CD4-positive, alpha-beta T cell treated with Interleukin-15 for 4 hours (primary cell): ENCODE data around the gene FGF2.

ENCODE experiments used
- DNase-seq: peaks from one replicate; pipeline ENCODE4 v3.0.0-alpha.2; 2020; ENCODE audit warnings: low spot score

FGF2 gene

DNA sequence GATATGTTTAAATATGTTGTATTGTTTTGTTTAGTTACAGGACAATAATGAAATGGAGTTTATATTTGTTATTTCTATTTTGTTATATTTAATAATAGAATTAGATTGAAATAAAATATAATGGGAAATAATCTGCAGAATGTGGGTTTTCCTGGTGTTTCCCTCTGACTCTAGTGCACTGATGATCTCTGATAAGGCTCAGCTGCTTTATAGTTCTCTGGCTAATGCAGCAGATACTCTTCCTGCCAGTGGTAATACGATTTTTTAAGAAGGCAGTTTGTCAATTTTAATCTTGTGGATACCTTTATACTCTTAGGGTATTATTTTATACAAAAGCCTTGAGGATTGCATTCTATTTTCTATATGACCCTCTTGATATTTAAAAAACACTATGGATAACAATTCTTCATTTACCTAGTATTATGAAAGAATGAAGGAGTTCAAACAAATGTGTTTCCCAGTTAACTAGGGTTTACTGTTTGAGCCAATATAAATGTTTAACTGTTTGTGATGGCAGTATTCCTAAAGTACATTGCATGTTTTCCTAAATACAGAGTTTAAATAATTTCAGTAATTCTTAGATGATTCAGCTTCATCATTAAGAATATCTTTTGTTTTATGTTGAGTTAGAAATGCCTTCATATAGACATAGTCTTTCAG is 68.8 kb downstream of the FGF2 start:
- DNase-seq = no peak

DNA sequence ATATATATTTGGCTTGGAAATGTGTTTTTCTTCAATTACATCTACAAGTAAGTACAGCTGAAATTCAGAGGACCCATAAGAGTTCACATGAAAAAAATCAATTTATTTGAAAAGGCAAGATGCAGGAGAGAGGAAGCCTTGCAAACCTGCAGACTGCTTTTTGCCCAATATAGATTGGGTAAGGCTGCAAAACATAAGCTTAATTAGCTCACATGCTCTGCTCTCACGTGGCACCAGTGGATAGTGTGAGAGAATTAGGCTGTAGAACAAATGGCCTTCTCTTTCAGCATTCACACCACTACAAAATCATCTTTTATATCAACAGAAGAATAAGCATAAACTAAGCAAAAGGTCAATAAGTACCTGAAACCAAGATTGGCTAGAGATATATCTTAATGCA is 69.6 kb downstream of the FGF2 start:
- DNase-seq = no peak

DNA sequence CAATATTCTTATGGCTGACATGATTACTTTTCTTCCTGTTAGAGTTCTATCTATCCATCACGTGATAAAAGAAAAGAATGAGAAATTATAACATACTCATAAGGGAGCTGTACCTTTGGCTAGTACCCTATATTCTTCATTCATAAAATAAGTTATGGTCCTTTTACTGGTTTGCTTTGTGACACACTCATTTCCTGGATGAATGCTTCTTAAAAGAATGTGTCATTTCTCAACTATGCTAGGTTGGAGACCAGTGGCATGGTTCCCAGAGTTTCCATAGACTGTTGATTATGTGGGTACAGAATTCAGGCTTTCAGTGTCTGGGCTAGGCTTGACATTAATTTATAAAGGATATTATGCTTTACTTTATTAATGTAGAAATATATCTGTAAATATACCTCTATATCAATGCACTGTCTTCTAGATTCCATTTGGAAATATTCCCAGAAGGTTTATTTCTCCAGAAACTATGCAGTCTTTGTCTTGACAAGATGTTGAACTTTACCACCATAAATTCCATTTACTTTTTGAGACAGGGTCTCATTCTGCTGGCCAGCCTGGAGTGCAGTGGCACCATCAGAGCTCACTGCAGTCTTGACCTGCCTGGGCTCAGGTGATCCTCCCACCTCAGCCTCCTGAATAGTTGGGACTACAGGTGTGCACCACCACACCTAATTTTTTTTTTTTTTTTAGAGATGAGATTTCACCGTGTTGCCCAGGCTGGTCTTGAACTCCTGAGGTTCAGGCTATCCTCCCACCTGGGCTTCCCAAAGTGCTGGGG is 71.9 kb downstream of the FGF2 start:
- no peak for DNase-seq

DNA sequence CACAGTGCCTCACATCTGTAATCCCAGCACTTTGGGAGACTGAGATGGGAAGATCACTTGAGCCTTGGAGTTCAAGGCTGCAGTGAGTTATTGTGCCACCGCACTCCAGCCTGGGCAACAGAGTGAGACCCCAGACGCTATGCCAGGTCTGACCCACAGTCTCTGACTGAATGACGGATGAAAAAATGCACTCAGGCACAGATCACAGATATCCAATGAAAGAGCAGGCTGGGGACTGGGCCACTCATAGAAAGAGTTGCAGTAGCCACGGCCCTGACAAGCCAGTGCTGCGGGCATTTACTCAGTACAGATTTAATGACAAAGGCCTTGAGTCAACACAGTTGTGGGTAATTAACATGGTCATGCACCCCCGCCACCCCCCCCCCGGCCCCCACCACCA is 73.1 kb downstream of the FGF2 start:
- no peak for DNase-seq

DNA sequence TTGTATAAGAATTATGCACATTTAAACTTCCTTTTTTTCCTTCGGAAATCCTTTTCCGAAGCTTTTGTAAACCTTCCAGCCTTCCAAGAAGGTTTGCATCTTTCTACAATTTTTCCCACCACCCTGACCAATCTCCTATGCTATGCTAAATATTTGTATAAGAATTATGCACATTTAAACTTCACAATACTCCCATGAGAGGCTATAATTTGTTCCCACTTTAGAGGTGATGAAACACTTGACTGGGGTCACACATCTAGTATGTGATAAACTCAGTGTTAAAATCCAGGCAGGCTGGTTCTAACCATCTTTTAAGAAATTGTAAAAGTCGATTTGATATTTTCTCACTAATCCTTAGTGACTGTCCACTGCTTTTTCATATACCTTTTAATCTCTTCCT is 73.7 kb downstream of the FGF2 start:
- DNase-seq = no peak

DNA sequence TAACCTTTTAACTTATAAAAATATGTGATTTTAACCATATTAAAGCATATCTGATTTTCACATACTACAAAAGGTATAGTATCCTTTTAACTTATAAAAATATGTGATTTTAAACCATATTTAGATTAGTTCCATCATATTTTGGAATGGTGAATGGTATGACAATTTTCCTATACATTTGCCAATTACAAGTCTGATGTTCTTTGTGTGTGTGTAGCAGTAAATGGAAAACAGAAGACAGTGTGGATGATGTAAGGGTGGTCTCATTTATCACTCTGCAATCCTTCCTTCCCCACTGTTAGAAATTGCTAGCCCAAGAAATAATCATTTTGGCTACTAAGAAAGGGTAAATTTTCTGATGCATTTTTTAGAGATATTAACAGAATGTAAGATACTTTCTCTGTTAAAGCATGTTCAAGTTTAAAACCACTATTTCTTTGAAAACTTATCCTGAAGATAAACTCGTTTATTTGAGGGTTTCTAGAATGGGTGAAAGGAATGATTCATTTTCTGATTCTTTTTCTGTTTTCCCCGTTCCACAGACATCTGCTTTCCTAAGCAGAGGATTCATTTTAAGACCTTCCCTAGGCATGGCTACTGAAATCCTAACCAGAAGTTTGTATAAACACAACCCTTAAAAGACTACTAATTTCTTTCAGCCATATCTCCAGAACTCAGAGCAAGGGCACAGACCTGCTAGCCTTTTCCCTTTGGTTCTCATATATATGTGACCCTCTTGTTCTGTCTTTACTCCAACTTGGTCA is 74.8 kb downstream of the FGF2 start:
- DNase-seq = no peak

DNA sequence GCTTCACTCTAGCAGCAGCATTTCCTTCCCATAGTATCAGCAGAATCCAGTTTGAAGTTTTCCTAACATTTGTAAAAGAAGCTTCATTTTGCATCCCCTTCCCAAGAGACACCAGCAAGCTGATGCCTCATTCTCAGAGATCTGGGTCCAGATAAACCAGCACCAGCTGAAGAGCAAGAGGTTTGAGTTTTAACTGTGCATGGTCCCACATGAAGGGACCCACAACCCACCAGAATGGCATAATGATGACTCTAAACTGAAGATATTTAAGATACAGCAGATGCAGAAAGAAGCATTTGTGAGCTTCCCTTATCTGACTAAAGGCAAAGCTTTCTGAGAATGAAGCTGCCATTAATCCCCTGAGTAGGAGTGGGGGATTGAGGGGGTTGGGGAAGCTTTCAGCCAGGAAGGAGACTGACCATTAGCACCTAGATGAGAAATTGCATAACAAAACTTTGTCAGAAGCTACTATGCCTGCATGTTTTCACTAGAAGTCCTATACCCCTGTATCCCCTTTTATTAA is 77.2 kb downstream of the FGF2 start:
- DNase-seq = no peak

DNA sequence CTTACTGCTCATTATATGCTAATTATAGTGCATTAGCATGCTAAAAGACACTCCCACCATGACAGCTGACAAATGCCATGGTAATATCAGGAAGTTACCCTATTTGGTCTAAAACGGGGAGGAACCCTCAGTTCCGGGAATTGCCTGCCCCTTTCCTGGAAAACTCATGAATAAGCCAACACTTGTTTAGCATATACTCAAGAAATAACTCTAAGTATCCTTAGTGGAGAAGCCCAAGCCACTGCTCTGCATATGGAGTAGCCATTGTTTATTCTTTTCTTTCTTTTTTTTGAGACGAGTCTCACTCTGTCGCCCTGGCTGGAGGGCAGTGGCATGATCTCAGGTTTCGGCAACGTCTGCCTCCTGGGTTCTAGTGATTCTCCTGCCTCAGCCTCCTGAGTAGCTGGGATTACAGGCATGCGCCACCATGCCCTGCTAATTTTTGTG is 80.3 kb downstream of the FGF2 start:
- no peak for DNase-seq

DNA sequence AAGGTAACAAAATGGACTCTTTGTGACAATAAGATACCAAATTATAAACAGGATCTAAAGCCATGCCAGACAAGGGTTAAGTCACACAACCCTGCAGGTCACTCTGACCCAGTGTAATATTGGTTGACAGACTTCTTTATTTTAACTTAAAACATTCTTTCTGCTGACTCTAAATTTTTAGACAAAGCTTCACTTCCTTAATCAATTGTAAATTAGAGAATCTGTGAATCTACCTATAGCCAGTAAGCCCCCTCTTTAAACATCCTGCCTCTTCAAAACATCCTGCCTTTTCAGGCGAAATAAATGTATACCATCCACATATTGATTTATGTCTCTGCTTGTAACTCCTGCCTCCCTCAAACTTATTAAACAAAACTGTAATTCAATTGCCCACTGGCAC is 81.6 kb downstream of the FGF2 start:
- DNase-seq = no peak

DNA sequence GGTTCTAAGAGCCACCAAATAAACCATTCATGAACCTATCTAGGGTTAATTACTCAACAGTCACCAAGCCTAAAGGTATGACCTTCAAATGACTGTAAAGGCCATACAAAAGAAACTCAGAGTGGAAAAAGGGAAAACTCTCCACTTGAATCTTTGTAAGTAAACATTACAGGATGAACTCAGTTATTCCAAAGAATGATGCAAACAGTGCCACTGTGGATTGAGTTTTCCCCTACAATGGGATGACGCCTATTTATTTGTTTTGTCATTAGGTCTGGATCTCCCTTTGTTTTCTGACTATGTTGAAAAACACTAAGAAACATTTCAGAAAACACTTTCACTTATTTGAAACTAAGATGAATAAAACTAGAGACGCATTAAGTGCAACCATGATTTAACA is 83.1 kb downstream of the FGF2 start:
- no peak for DNase-seq

DNA sequence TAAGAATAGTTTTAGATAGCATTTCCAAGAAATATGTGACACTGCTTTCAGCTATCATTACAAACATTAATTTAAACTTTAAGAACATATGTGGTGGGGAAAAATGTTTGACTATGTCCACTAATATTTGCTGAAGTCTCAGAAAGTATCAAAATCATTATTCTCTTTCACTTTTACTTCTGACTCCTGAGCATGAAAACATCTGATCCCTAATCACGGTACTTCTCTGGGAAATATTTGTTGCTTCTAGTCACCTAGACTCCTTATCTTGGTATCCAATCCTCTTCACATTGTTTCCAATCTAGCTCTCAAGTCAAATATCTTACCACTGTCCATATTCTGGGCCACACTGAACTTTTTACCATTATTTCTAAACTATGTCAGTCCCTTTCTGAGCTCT is 85.0 kb downstream of the FGF2 start:
- DNase-seq = no peak

DNA sequence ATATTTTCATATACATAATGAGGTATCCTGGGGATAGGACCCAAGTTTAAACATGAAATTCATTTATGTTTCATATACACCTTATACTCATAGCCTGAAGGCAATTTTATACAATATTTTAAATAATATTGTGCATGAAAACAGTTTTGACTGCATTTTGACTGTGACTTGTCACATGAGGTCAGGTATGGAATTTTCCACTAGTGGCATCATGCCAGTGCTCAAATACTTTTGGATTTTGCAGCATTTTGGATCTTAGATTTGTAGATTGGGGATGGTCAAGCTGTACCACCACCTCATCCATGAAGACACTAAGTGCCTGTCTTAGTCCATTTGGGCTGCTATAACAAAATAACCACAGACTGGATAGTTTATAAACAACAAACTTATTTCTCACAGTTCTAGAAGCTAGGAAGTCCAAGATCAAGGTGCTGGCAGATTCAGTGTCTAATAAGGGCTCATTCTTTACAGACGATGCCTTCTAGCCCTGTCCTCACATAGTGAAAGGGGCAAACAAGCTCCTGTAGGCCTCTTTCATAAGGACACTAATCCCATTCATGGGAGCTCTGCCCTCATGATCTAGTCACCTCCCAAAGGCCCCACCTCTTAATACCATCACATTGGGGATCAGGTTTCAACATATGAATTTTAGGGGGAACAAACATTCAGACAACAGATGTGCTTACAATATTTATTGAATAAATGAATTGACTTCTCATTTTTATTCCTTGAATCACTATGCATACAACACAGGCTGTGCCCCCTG is 86.4 kb downstream of the FGF2 start:
- DNase-seq = no peak

DNA sequence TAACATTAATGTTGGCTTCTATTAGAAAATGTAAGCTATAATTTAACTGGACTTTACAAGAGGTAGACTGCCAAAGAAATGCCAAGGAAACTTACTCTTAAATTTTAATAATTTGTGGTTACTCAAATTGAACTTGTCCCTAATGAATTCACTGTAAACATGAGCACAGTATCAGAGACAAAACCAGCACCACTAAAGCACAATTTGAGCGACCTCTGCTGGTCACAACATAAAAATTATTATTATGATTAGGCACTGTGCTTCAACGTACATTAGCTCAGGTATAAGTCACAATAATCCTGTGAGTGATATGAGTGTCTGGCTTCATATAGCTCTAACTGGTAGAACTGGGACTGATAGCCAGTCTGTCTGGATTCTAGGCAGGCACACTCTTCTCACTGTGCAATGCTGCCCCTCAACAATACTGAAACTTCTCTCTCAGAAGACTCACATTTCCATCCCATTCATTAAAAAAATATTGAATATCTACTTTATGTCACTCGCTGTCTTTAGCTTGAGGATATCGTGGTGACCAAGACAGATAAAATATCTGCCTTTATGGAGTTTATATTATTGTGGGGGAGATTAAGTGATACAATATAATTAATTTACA is 87.8 kb downstream of the FGF2 start:
- DNase-seq = peak; percentile 63

DNA sequence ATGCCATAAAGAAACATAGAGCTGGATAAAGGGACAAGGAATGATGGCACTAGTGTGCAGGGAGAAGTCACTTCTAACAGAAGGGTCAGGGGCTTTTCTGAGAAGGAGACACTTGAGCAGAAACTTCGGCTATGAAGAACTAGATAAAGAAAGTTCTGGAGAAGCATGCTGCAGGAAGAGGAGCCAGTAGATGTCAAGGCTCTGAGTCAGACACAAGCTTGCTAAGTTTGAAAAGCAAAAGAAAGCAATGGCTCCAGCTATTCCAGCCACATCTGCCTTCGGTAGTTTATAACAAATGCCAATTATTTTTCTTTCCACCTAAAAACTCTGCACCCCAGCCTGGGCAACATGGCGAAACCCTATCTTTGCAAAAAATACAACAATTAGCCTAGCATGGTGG is 88.3 kb downstream of the FGF2 start:
- no peak for DNase-seq

DNA sequence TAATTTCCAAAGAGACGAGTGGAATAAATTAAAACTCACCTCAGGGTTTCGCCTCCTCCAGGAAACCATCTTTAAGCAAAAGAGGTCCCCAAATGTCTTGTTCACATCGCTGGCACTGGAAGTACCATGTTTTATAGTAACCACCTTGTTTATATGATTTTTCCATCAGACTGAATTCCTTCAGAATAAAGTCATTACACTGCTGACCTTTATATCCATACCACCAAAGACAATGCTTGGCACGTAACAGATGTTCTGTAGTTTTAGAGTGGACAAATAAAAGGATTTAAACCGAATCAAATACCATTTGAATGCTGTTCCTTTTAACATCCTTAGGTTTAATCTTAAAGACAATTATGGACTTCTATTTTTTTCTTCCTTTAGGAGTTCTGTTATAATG is 91.1 kb downstream of the FGF2 start:
- no peak for DNase-seq

DNA sequence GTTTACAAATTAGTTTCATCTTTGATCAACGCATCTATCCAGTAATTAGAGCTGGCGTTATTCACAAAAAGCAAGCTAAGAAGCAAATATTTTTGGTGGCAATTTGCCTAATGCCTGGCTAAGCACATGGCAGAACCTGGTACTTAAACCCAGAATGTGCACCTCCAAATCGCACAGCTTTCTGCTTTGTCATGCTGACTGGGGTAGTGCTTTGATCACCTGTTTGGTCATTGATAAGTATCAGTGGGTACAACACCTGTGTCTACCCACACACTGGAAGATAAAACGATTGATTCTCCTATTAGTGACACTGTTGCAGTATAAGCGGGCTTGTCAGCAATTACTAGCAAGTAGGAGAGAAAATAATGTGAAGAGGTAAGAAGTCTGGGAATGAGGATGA is 93.8 kb downstream of the FGF2 start:
- DNase-seq = no peak

DNA sequence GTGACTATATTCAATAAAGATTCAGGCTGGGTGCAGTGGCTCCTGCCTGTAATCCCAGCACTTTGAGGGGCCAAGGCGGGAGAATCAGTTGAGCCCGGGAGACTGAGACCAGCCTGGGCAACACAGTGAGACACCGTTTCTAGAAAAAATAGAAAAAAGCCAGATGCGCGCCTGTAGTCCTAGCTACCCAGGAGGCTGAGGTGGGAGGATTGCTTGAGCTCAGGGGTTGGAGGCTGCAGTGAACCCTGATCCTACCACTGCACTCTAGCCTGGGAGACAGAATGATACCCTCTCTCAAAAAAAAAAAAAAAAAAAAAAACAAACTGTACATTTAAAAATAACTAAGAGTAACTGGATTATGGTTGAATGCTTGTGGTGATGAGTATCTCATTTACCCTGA is 94.7 kb downstream of the FGF2 start:
- no peak for DNase-seq

DNA sequence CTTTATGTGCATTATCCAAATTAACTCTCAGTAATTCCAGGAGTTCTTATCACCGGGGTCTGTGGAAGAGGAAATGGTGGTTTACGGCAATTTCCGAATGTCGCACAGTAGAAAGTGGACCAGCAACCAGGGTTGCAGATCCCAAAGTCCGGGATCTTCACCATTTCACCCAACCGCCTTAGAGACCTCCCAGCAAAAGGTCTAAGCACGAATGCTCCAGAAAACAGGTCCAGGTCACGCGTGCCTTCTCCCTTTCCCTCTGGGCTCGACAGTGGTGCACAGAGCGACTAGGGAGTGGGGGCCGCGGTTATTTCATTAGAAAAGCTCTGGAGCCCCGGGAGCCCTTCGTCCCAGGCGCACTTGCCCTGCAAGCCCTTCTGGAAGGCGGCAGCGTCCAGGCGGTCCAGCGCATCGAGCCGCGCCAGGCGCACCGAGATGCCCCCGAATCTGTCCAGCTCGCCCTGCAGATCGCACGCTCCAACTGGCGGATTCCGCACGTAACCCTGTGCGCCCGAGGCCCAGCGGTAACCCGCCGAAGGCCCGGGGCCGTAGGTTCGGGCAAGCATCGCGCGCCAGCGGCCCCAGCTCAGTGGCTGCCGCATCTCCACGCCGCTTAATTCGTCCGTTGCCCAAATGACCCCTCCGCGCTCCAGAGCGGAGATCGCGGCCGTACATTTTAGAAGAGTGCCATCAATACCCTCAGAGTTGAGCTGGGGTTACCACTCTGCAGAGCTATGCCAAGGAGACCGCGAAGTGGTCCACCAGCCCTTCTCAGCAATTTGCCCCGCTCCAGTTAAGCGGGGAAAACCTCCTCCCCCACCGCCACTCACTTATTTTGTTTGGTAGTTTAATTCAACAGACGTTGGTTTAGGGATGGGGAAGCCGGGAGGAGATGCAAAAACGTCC is 95.6 kb downstream of the FGF2 start, which contains the start of gene NUDT6:
Gene NUDT6 (minus strand): TSS at position 627 of the 906 bp plus-strand sequence. CDS start 25 bp downstream, at position 602.
- DNase-seq = peak; percentile 34

DNA sequence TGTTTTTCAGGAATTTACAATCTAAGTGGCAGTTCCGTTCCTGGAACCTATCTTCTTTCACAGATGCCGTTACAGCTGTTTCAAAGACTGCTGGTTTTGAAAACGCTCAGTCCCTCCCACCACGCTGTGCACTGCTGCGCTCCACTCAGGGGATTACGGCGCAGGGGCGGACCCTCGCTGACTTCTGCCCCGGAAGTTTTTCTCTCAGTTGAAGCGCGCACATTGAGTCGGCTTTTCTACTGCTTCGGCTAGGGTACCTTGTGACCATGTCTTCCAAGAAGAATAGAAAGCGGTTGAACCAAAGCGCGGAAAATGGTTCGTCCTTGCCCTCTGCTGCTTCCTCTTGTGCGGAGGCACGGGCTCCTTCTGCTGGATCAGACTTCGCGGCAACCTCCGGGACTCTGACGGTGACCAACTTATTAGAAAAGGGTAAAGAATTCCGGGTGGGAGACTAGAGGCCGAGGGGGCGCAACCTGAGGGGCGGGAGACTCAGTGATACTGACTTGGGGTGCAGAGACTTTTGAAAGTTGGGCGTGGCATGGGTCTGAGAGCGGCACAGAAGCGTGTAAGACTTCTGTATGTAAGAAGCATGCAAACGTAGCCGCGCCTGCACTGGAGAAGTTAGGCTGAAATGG is 96.4 kb downstream of the FGF2 start:
- peak; percentile 90 for DNase-seq

DNA sequence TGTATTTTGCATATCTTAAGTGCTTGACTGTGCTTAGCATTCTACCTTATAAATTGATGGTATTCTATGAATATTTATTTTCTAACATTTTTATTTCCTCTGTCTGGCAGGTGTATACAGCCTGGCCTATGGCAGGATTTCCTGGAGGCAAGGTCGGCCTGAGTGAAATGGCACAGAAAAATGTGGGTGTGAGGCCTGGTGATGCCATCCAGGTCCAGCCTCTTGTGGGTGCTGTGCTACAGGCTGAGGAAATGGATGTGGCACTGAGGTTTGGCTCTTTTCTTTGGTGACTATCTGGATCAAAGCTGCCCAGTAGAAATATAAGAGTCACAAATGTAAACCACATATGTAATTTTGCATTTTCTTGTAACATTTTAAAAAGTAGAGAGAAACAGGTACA is 102.3 kb downstream of the FGF2 start:
- DNase-seq = no peak
